ENCODE measurements around the gene PAM16. TPM values are rescaled to one million over a fixed set of nuclear protein-coding genes. Genes with fewer than 3 reads are reported as not detected.

The PAM16 gene
- total RNA-seq, 3 donors from 2014 or later (not counting 1 experiment from before 2014, with no cell fraction given): 29.4 to 42.7 (median 39.0) TPM

- Mint-ChIP-seq H3K27me3 (ENCODE audit: low read depth in 2 of 2) (no peaks in the 10 kb centered on the region), H3K4me3 (peak within 1 kb of the TSS; percentile 75), H3K36me3 (no peaks in the 10 kb centered on the region), H3K27ac (peak within 1 kb of the TSS in 1 of 2 donors; percentile 60), H3K9me3 (no peaks in the 10 kb centered on the region), H3K4me1 (peaks cover 0 to 20% of the 10 kb centered on the region in 2 donors)
- Histone ChIP-seq H3K9me3 (ENCODE audit: control insufficient read depth, insufficient read depth, low read length) (no peaks in the 10 kb centered on the region), H3K4me3 (ENCODE audit: low read length) (peak within 1 kb of the TSS; percentile 16), H3K27me3 (ENCODE audit: control insufficient read depth, insufficient read depth, low read length) (no peaks in the 10 kb centered on the region), H3K4me1 (ENCODE audit: control insufficient read depth, insufficient read depth, low read length) (peaks cover 27% of the 10 kb centered on the region), H3K27ac (ENCODE audit: low read length) (no peak within 1 kb of the TSS), H3K36me3 (ENCODE audit: control insufficient read depth, insufficient read depth, low read length) (peaks cover 14% of the 10 kb centered on the region)
- ATAC-seq (peak; percentile 84 to 90 (median 88)), DNase-seq (peak; percentile 79 to 85)
- intact Hi-C loops (cut with micrococcal nuclease): no loop called here
- WGBS (ENCODE audit: insufficient coverage): 10% methylated on average over 50 of the region's 50 CpGs
- TF ChIP-seq CTCF (IDR thresholded peaks at IDR 0.05): no peak
Measured at GRCh38 chr16:4371357-4372000, 20.4 kb upstream of the PAM16 start, which contains the start of gene VASN. TSS of gene VASN (plus strand) at chr16:4371848. CDS start at chr16:4380878, 9,030 bp downstream.

- no peak overlapping the region for H3K27ac ChIP-seq (ENCODE audit: low read length)
- H3K4me1 ChIP-seq (ENCODE audit: control insufficient read depth, insufficient read depth, low read length): peaks cover 27% of the 10 kb centered on the region
- Mint-ChIP-seq H3K27ac (no peak overlapping the region), H3K4me3 (no peak overlapping the region), H3K27me3 (ENCODE audit: low read depth in 2 of 2) (no peaks in the 10 kb centered on the region), H3K4me1 (peaks cover 0 to 18% of the 10 kb centered on the region in 2 donors), H3K36me3 (no peaks in the 10 kb centered on the region), H3K9me3 (no peaks in the 10 kb centered on the region)
- no peak for TF ChIP-seq CTCF (IDR thresholded peaks at IDR 0.05)
- intact Hi-C loops (cut with micrococcal nuclease): no loop called here
- ATAC-seq (no peak), DNase-seq (no peak)
- no peak overlapping the region for H3K4me3 ChIP-seq (ENCODE audit: low read length)
- no peaks in the 10 kb centered on the region for H3K27me3 ChIP-seq (ENCODE audit: control insufficient read depth, insufficient read depth, low read length)
- no peaks in the 10 kb centered on the region for H3K9me3 ChIP-seq (ENCODE audit: control insufficient read depth, insufficient read depth, low read length)
- peaks cover 13% of the 10 kb centered on the region for H3K36me3 ChIP-seq (ENCODE audit: control insufficient read depth, insufficient read depth, low read length)
- WGBS (ENCODE audit: insufficient coverage): 95% methylated on average over 13 of the region's 14 CpGs
Measured at GRCh38 chr16:4370570-4371356, 19.6 kb upstream of the PAM16 start.

GRCh38 chr16:4370151-4370550 lies 19.0 kb upstream of the PAM16 start:
- WGBS (ENCODE audit: insufficient coverage): 88% methylated on average over 3 of the region's 3 CpGs
- ATAC-seq: no peak

More at GRCh38 chr16:4370151-4370550, 19.0 kb upstream of the PAM16 start:
- intact Hi-C loops (cut with micrococcal nuclease): no loop called here
- Histone ChIP-seq H3K4me1 (ENCODE audit: control insufficient read depth, insufficient read depth, low read length) (peaks cover 31% of the 10 kb centered on the region), H3K27me3 (ENCODE audit: control insufficient read depth, insufficient read depth, low read length) (no peaks in the 10 kb centered on the region), H3K27ac (ENCODE audit: low read length) (no peak overlapping the region), H3K4me3 (ENCODE audit: low read length) (no peak overlapping the region), H3K9me3 (ENCODE audit: control insufficient read depth, insufficient read depth, low read length) (no peaks in the 10 kb centered on the region), H3K36me3 (ENCODE audit: control insufficient read depth, insufficient read depth, low read length) (peaks cover 15% of the 10 kb centered on the region)
- DNase-seq: no peak
- H3K4me1 Mint-ChIP-seq: peaks cover 0 to 18% of the 10 kb centered on the region in 2 donors
- no peak overlapping the region for H3K27ac Mint-ChIP-seq
- no peaks in the 10 kb centered on the region for H3K27me3 Mint-ChIP-seq (ENCODE audit: low read depth in 2 of 2)
- H3K9me3 Mint-ChIP-seq: no peaks in the 10 kb centered on the region
- H3K36me3 Mint-ChIP-seq: no peaks in the 10 kb centered on the region
- no peak for TF ChIP-seq CTCF (IDR thresholded peaks at IDR 0.05)
- no peak overlapping the region for H3K4me3 Mint-ChIP-seq
